CD4-positive, alpha-beta T cell (primary cell): ENCODE results near the gene REXO5. TPM values are rescaled to one million over a fixed set of nuclear protein-coding genes. Genes with fewer than 3 reads are reported as not detected.

Experiments used
- ATAC-seq: fragments of 200-7000 bp; cut with Tn5 transposase; one replicate; pipeline ENCODE4 v1.10.0; 2022; ENCODE audit warnings: mild to moderate bottlenecking; ENCODE audit not compliant: poor library complexity
- CTCF ChIA-PET: fragments of 350-600 bp; sonication (Branson Sonifier 250); formaldehyde crosslinking; loops from one replicate; lab custom pipeline; 2021; ENCODE audit warnings: antibody characterized with exemption, inconsistent platforms; lab: Charles Lee
- POLR2A ChIA-PET: fragments of 350-600 bp; sonication (Branson Sonifier 250); formaldehyde crosslinking; loops from one replicate; lab custom pipeline; 2021; ENCODE audit warnings: antibody characterized with exemption, inconsistent platforms; lab: Charles Lee
- DNase-seq, 14 experiments: peaks; one replicate each; pipeline ENCODE4 v3.0.0-alpha.2; 2013 to 2020; ENCODE audit warnings: mixed read lengths in 2 of 14
- H3K27ac ChIP-seq, 2 donors: one replicate each; pipeline versions ENCODE4 v1.5.1 to v1.7.0; 2013; ENCODE audit warnings: low read length in 2 of 2, low read depth in 1 of 2, mild to moderate bottlenecking in 1 of 2
- H3K27me3 ChIP-seq, 2 experiments: 1 replicate in 1 of 2; 2 replicates in 1 of 2; pipeline versions ENCODE4 v1.6.1 to v1.7.0; 2013; ENCODE audit warnings: low read length in 2 of 2, control low read depth in 1 of 2, mild to moderate bottlenecking in 1 of 2, moderate library complexity in 1 of 2; ENCODE audit not compliant: insufficient read depth in 2 of 2, control insufficient read depth in 1 of 2
- H3K36me3 ChIP-seq: one replicate; pipeline ENCODE4 v1.6.1; 2013; ENCODE audit warnings: low read length, control low read depth; ENCODE audit not compliant: insufficient read depth
- H3K4me1 ChIP-seq: one replicate; pipeline ENCODE4 v1.6.1; 2013; ENCODE audit warnings: low read length, control low read depth; ENCODE audit not compliant: insufficient read depth
- H3K4me3 ChIP-seq: one replicate; pipeline ENCODE4 v1.5.1; 2013; ENCODE audit warnings: mild to moderate bottlenecking, low read length, moderate library complexity
- H3K9me3 ChIP-seq, 2 experiments: 1 replicate in 1 of 2; 2 replicates in 1 of 2; pipeline versions ENCODE4 v1.6.1 to v1.7.0; 2013; ENCODE audit warnings: low read length in 2 of 2, mild to moderate bottlenecking in 2 of 2, control low read depth in 1 of 2, moderate library complexity in 1 of 2; ENCODE audit not compliant: control insufficient read depth in 1 of 2, insufficient read depth in 1 of 2
- H3K27ac Mint-ChIP-seq: one replicate; pipeline ENCODE4 v1.8.0; 2020; ENCODE audit warnings: mixed read lengths
- H3K27me3 Mint-ChIP-seq: one replicate; pipeline ENCODE4 v1.8.0; 2021; ENCODE audit warnings: mixed read lengths
- H3K36me3 Mint-ChIP-seq: one replicate; pipeline ENCODE4 v1.8.0; 2021; ENCODE audit warnings: low read depth, mixed read lengths
- H3K4me1 Mint-ChIP-seq: one replicate; pipeline ENCODE4 v1.8.0; 2021; ENCODE audit warnings: low read depth, mixed read lengths
- H3K4me3 Mint-ChIP-seq: one replicate; pipeline ENCODE4 v1.8.0; 2020; ENCODE audit warnings: mild to moderate bottlenecking, mixed read lengths
- H3K9me3 Mint-ChIP-seq: one replicate; pipeline ENCODE4 v1.8.0; 2020; ENCODE audit warnings: mixed read lengths
- CTCF ChIP-seq: fragments of 200-600 bp; IDR thresholded peaks from one replicate; pipeline ENCODE4 v1.8.0; 2022; ENCODE audit warnings: antibody characterized with exemption, mild to moderate bottlenecking
- intact Hi-C, 2 experiments: fragments of 100-400 bp; cut with DNase I in 1 of 2; cut with micrococcal nuclease in 1 of 2; formaldehyde crosslinking; loops; one replicate each; pipeline versions ENCODE4 v1.15.1 to v1.9.0; 2023 to 2025; cut with DNase I, micrococcal nuclease
- total RNA-seq, 174 experiments: library from RNA in 2 of 174; stranded (reverse) in 2 of 174; gene quantifications; one replicate each; pipeline ENCODE4 v1.2.3 and lab custom pipeline; 2021 to 2026

Gene REXO5
- total RNA-seq, 2 experiments from 2014 or later = 0.56 TPM; not detected in 1

GRCh38 chr16:20857281-20857680 lies 51.0 kb downstream of the REXO5 start:
- Histone ChIP-seq H3K9me3 (no peaks in the 10 kb centered on the region), H3K4me1 (no peaks in the 10 kb centered on the region), H3K27me3 (no peaks in the 10 kb centered on the region), H3K27ac (no peak overlapping the region), H3K36me3 (peaks cover 26% of the 10 kb centered on the region), H3K4me3 (no peak overlapping the region)
- Mint-ChIP-seq H3K4me1 (no peaks in the 10 kb centered on the region), H3K27me3 (no peaks in the 10 kb centered on the region), H3K27ac (no peak overlapping the region), H3K4me3 (no peak overlapping the region), H3K9me3 (no peaks in the 10 kb centered on the region), H3K36me3 (peaks cover 43% of the 10 kb centered on the region)
- TF ChIP-seq CTCF = no peak
- no peak for ATAC-seq
- ChIA-PET POLR2A (no interaction called here), CTCF (no interaction called here)
- no peak for DNase-seq
- intact Hi-C loops = loop anchor here in 1 of 2 experiments (10.0 kb wide), 1 partner anchor 698 kb away; no protein-coding TSS in a partner anchor

- Histone ChIP-seq H3K27me3 (no peaks in the 10 kb centered on the region), H3K9me3 (no peaks in the 10 kb centered on the region), H3K4me1 (no peaks in the 10 kb centered on the region), H3K36me3 (peaks cover 26% of the 10 kb centered on the region), H3K4me3 (no peak overlapping the region), H3K27ac (no peak overlapping the region)
- H3K4me3 Mint-ChIP-seq = no peak overlapping the region
- no peak for ATAC-seq
- H3K27ac Mint-ChIP-seq = no peak overlapping the region
- ChIA-PET POLR2A (no interaction called here), CTCF (no interaction called here)
- H3K36me3 Mint-ChIP-seq = peaks cover 52% of the 10 kb centered on the region
- no peaks in the 10 kb centered on the region for H3K27me3 Mint-ChIP-seq
- no peak for TF ChIP-seq CTCF
- peaks cover under 1% of the 10 kb centered on the region for H3K4me1 Mint-ChIP-seq
- intact Hi-C loops = loop anchor here in 1 of 2 experiments (10.0 kb wide), 1 partner anchor 696 kb away; no protein-coding TSS in a partner anchor
- no peaks in the 10 kb centered on the region for H3K9me3 Mint-ChIP-seq
- DNase-seq = no peak
Measured at GRCh38 chr16:20859229-20859628, 52.9 kb downstream of the REXO5 start.

- H3K36me3 Mint-ChIP-seq = peaks cover 52% of the 10 kb centered on the region
Measured at GRCh38 chr16:20859699-20860098, 53.4 kb downstream of the REXO5 start.

More at GRCh38 chr16:20859699-20860098, 53.4 kb downstream of the REXO5 start:
- ChIA-PET POLR2A (no interaction called here), CTCF (no interaction called here)
- H3K27me3 Mint-ChIP-seq = no peaks in the 10 kb centered on the region
- no peak for DNase-seq
- Histone ChIP-seq H3K27me3 (no peaks in the 10 kb centered on the region), H3K27ac (no peak overlapping the region), H3K4me1 (no peaks in the 10 kb centered on the region), H3K9me3 (no peaks in the 10 kb centered on the region), H3K4me3 (no peak overlapping the region), H3K36me3 (peaks cover 26% of the 10 kb centered on the region)
- no peak overlapping the region for H3K27ac Mint-ChIP-seq
- intact Hi-C loops = loop anchor here in 1 of 2 experiments (10.0 kb wide), 1 partner anchor 695 kb away; no protein-coding TSS in a partner anchor
- H3K4me1 Mint-ChIP-seq = peaks cover 5% of the 10 kb centered on the region
- ATAC-seq = no peak
- no peak overlapping the region for H3K4me3 Mint-ChIP-seq
- H3K9me3 Mint-ChIP-seq = no peaks in the 10 kb centered on the region
- no peak for TF ChIP-seq CTCF
